Ishikawa (cell line): ENCODE results near the gene LDB3.

Experiments used
- CEBPB ChIP-seq: IDR thresholded peaks from 2 replicates; pipeline ENCODE4 v1.6.1; 2012
- CREB1 ChIP-seq: IDR thresholded peaks from 2 replicates; pipeline ENCODE4 v1.6.1; 2012; ENCODE audit warnings: low read depth
- EGR1 ChIP-seq: IDR thresholded peaks from 2 replicates; pipeline ENCODE4 v1.6.1; 2012
- EP300 ChIP-seq: IDR thresholded peaks from 2 replicates; pipeline ENCODE4 v1.6.1; 2012; ENCODE audit warnings: borderline replicate concordance
- FOXM1 ChIP-seq: IDR thresholded peaks from 2 replicates; pipeline ENCODE4 v1.6.1; 2012; ENCODE audit warnings: low read depth, borderline replicate concordance
- MAX ChIP-seq: IDR thresholded peaks from 2 replicates; pipeline ENCODE4 v1.6.1; 2012
- NFIC ChIP-seq: IDR thresholded peaks from 2 replicates; pipeline ENCODE4 v1.6.1; 2012
- RAD21 ChIP-seq: IDR thresholded peaks from 2 replicates; pipeline ENCODE4 v1.6.1; 2012; ENCODE audit warnings: low read depth
- REST ChIP-seq: IDR thresholded peaks from 2 replicates; pipeline ENCODE4 v1.6.1; 2012; ENCODE audit warnings: low read depth, mild to moderate bottlenecking
- TAF1 ChIP-seq: IDR thresholded peaks from 2 replicates; pipeline ENCODE4 v1.6.1; 2012; ENCODE audit warnings: low read depth, mild to moderate bottlenecking
- TCF12 ChIP-seq: IDR thresholded peaks from 2 replicates; pipeline ENCODE4 v1.6.1; 2012; ENCODE audit warnings: low read depth
- TEAD4 ChIP-seq: IDR thresholded peaks from 2 replicates; pipeline ENCODE4 v1.6.1; 2012
- USF1 ChIP-seq: IDR thresholded peaks from 2 replicates; pipeline ENCODE4 v1.6.1; 2012
- YY1 ChIP-seq: IDR thresholded peaks from 2 replicates; pipeline ENCODE4 v1.6.1; 2012; ENCODE audit warnings: low read depth
- ZBTB7A ChIP-seq: IDR thresholded peaks from 2 replicates; pipeline ENCODE4 v1.6.1; 2012; ENCODE audit warnings: low read depth

LDB3 gene

GRCh38 chr10:86775056-86775869 is 107.0 kb downstream of the LDB3 start:
- TF ChIP-seq REST: no peak

GRCh38 chr10:86775870-86776180 is 107.5 kb downstream of the LDB3 start:
- TF ChIP-seq TCF12: no peak
- TF ChIP-seq NFIC: no peak
- TF ChIP-seq ZBTB7A: no peak
- no peak for TF ChIP-seq REST
- TF ChIP-seq TAF1: no peak
- no peak for TF ChIP-seq MAX
- TF ChIP-seq FOXM1: no peak
- no peak for TF ChIP-seq TEAD4
- TF ChIP-seq YY1: no peak
- TF ChIP-seq RAD21: no peak
- no peak for TF ChIP-seq USF1

GRCh38 chr10:86779220-86780017 is 111.1 kb downstream of the LDB3 start:
- no peak for TF ChIP-seq USF1
- TF ChIP-seq EGR1: no peak
- TF ChIP-seq ZBTB7A: no peak
- no peak for TF ChIP-seq CREB1
- TF ChIP-seq RAD21: no peak
- no peak for TF ChIP-seq TAF1
- no peak for TF ChIP-seq TEAD4
- no peak for TF ChIP-seq NFIC
- TF ChIP-seq EP300: no peak
- TF ChIP-seq REST: no peak
- TF ChIP-seq FOXM1: no peak
- TF ChIP-seq MAX: no peak
- TF ChIP-seq YY1: no peak
- TF ChIP-seq CEBPB: no peak

GRCh38 chr10:86782701-86783418 is 114.5 kb downstream of the LDB3 start:
- TF ChIP-seq EGR1: no peak
- no peak for TF ChIP-seq NFIC
- TF ChIP-seq ZBTB7A: no peak
- TF ChIP-seq USF1: no peak
- no peak for TF ChIP-seq CREB1
- no peak for TF ChIP-seq MAX
- no peak for TF ChIP-seq FOXM1
- no peak for TF ChIP-seq TAF1
- no peak for TF ChIP-seq CEBPB
- no peak for TF ChIP-seq TEAD4
- TF ChIP-seq TCF12: no peak
- TF ChIP-seq RAD21: no peak
- TF ChIP-seq REST: no peak
